OCI-LY1 (cell line): ENCODE results near the gene MAP7D2.

ENCODE experiments used
- CTCF ChIP-seq: fragments of 200-600 bp; sonication (generic), shearing (Covaris generic); IDR thresholded peaks from 2 replicates; pipeline ENCODE4 v1.5.1; 2017; ENCODE audit warnings: mild to moderate bottlenecking, antibody characterized with exemption, low read length, moderate library complexity, mixed read lengths
- EZH2 ChIP-seq: fragments of 200-600 bp; sonication (generic), shearing (Covaris generic); IDR thresholded peaks from 2 replicates; pipeline ENCODE4 v1.8.0; 2017; ENCODE audit warnings: borderline replicate concordance, mixed run types, mild to moderate bottlenecking, antibody characterized with exemption, low read length, moderate library complexity, mixed read lengths

GRCh38 chrX:19975845-19976244 is 140.9 kb downstream of the MAP7D2 start:
- TF ChIP-seq CTCF (no peak), EZH2 (no peak)
